Fibroblast of the aortic adventitia (primary cell): Measurements from ENCODE around the gene ZMYM1. TPM values are rescaled to one million over a fixed set of nuclear protein-coding genes. Genes with fewer than 3 reads are reported as not detected.
"Not testable (repeated sequence)": the region's sequence is repeated elsewhere in the genome, so short reads cannot be mapped to it uniquely, and the experiment has no call there.

ENCODE experiments used
- DNase-seq: peaks from one replicate; pipeline ENCODE4 v3.0.0-alpha.2; 2010; ENCODE audit warnings: low read depth
- H3K4me3 ChIP-seq: 2 replicates; pipeline ENCODE4 v1.5.1; 2011; ENCODE audit warnings: low read depth, mild to moderate bottlenecking, control low read depth, low read length, moderate library complexity
- total RNA-seq: library from RNA; depleted of rRNA; stranded (reverse); fragments of >200 nt; gene quantifications from 2 replicates; pipeline ENCODE4 v1.2.3, GENCODE V29; 2012; ENCODE audit warnings: low replicate concordance
- TF ChIP-seq, protein P1 (sequence below): IDR thresholded peaks from 2 replicates; pipeline ENCODE4 v1.5.1; 2011; ENCODE audit warnings: mild to moderate bottlenecking, low read length, control low read depth, inconsistent platforms; ENCODE audit not compliant: insufficient read depth

The ZMYM1 gene
- total RNA-seq, 1 donor: 35.1 TPM

DNA sequence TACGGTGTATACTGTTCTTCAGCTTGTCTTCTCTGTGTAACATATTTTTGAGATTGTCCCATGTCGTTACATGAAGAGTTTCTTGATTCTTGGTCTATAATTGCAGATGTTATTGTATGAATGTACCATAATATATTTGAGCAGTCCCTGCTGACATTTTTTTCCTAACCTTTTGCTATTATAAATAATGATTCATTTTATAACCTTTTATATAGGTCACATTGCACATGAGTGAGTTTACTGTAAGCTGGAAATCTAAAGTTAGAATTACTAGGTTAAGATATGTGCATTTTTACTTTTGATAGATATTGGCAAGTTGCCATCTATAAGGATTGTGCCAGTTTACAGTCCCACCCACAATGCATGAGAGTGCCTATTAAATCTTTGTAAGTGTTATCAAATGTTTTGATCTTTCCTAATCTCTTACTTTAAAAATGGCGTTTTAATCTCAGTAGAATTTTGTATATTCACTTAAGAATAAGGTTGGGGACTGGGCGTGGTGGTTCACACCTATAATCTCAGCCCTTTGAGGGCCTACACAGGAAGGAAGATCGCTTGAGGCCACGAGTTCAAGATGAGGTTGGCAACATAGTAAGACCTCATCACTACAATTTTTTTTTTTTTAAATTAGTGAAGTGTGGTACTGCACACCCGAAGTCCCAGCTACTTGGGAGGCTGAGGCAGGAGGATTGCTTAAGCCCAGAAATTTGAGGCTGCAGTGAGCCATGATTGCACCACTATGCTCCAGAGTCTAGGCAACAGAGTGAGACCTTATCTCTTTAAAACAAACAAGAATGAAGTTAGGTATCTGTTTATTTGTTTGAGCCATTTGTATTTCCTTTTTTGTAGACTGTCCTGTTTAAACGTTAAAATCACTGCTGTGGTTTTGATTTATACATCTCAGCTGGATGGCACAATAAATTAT lies 36.5 kb downstream of the ZMYM1 start:
- DNase-seq: peak; percentile 16
- no peak overlapping the region for H3K4me3 ChIP-seq
- TF ChIP-seq, protein P1, sequence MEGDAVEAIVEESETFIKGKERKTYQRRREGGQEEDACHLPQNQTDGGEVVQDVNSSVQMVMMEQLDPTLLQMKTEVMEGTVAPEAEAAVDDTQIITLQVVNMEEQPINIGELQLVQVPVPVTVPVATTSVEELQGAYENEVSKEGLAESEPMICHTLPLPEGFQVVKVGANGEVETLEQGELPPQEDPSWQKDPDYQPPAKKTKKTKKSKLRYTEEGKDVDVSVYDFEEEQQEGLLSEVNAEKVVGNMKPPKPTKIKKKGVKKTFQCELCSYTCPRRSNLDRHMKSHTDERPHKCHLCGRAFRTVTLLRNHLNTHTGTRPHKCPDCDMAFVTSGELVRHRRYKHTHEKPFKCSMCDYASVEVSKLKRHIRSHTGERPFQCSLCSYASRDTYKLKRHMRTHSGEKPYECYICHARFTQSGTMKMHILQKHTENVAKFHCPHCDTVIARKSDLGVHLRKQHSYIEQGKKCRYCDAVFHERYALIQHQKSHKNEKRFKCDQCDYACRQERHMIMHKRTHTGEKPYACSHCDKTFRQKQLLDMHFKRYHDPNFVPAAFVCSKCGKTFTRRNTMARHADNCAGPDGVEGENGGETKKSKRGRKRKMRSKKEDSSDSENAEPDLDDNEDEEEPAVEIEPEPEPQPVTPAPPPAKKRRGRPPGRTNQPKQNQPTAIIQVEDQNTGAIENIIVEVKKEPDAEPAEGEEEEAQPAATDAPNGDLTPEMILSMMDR: no peak

DNA sequence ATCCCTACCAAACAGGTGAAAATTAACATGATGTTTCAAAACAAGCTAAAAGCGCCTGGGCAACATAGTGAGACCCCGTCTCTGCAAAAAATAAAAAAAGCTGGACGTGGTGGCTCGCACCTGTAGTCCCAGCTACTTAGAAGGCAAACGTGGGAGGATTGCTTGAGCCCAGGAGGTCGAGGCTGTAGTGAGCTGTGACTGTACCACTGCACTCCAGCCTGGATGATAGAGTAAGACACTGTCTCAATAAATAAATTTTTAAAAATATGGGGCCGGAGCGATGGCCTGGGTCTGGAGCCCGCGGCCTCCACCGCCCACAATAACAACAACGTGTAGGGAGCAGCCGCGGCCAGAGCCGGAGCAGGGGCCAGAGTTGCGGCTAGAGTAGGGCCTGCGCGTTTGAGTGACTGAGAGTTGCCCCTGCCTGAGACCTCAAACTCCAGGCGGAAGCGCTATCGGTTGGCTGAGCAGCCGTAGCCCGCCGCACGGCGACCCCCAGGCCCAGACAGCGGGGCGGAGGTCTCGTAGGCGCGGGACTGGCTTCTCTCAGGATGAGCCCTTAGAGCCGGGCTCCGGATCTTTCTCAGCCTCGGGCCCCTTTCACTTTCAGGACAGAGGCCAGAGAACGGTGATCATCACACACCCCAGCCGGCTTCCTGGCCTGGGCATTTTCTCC lies 41.4 kb downstream of the ZMYM1 start:
- TF ChIP-seq, protein P1: no peak

DNA sequence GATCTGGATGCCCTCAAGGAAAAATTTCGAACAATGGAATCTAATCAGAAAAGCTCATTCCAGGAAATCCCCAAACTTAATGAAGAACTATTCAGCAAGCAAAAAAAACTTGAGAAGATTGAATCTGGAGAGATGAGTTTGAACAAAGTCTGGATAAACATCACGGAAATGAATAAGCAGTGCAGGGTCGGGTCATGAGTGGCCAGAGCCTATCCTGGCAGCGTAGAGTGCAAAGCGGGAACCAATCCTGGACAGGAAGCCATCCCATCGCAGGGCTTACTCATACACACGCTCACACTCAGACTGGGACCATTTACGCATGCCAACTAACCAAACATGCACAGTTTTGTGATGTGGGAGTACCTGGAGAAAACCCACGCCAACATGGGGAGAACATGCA lies 43.1 kb downstream of the ZMYM1 start:
- no peak overlapping the region for H3K4me3 ChIP-seq
- no peak for DNase-seq
- TF ChIP-seq, protein P1: no peak

More for the DNA sequence above, 41.4 kb downstream of the ZMYM1 start:
- DNase-seq: peak; percentile 13
- peak overlapping the region; percentile 51 for H3K4me3 ChIP-seq

DNA sequence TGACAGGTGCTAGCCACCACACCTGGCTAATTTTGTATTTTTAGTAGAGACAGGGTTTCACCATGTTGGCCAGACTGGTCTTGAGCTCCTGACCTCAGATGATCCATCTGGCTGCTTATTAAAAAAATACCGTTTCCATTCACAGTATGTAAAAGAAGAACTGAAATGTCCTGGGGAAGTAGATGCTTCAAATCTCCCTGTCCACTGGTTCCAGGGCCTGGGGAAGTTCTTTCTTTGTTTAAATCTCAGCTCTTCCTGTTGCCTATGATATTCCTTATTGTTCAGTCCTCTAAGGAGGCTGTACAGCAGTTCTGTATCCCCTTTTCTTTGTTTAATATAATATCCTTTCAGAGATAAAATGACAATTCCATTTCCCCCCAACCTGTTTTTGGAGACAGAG lies 47.4 kb downstream of the ZMYM1 start:
- DNase-seq: no peak
- TF ChIP-seq, protein P1: no peak

DNA sequence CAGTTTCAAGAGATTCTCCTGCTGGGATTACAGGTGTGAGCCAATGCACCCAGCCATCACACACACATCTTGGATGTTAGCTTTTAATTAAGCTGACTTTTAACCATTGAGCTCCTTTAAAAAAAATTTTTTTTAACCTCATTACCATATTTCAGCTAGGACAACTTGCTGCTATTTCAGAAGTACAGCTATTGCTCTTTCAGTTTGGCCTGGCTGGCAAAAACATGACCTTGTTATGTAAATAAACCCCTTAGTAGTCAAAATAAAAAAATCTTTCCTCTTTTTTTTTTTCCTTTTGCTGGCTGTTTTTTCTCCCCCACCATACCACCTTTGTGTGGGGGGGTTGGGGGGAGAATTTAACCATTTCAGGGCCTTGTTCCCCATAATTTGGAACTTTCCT lies 49.9 kb downstream of the ZMYM1 start:
- H3K4me3 ChIP-seq: no peak overlapping the region
- TF ChIP-seq, protein P1: no peak
- DNase-seq: no peak

More for the DNA sequence above, 47.4 kb downstream of the ZMYM1 start:
- H3K4me3 ChIP-seq: no peak overlapping the region

DNA sequence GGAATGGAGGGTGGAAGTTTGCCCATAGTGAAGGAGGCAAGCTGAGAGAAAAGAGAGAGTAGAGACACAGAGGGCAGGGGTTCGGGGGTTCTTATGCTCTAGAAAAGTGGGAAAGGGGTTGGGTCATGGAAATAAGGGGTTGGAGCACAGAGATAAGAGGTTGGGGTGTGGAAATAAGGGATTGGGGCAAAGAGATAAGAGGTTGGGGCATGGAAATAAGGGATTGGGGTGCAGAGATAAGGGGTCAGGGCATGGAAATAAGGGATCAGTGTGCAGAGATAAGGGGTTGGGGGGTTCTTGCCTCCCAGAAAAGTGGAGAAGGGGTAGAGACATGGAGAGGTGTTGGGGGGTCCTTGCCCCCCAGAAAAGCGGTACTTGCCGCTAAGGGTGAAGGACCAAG lies 57.6 kb downstream of the ZMYM1 start:
- DNase-seq: no peak
- no peak overlapping the region for H3K4me3 ChIP-seq
- TF ChIP-seq, protein P1: no peak

DNA sequence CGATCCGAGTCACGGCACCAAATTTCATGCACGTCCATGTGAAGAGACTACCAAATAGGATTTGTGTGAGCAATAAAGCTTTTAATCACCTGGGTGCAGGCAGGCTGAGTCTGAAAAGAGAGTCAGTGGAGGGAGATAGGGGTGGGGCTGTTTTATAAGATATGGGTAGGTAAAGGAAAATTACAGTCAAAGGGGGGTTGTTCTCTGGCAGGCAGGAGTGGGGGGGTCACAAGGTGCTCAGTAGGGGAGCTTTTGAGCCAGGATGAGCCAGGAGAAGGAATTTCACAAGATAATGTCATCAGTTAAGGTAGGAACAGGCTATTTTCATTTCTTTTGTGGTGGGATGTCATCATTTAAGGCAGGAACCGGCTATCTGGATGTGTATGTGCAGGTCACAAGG lies 58.4 kb downstream of the ZMYM1 start:
- DNase-seq, H3K4me3 ChIP-seq: not testable (repeated sequence)

DNA sequence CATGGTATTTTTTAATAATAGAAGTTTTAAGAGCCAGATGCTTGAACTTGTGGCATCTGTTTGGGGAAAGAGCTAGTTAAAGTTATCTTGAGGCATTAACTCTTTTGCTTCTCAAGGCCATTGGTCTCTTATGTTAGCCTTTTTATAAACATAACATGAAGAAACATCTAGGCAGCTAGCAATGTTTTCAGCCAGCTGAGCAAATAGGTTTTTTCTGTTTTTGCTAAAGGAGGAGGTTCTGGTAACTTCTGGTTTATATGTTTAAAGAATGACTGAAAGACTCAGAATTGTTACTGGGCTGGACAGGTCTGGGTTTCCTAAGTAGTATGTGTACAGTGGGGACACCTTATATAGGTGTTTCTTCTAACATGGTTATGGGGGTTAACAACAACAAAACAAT lies 63.1 kb downstream of the ZMYM1 start:
- not testable (repeated sequence) for DNase-seq, H3K4me3 ChIP-seq

DNA sequence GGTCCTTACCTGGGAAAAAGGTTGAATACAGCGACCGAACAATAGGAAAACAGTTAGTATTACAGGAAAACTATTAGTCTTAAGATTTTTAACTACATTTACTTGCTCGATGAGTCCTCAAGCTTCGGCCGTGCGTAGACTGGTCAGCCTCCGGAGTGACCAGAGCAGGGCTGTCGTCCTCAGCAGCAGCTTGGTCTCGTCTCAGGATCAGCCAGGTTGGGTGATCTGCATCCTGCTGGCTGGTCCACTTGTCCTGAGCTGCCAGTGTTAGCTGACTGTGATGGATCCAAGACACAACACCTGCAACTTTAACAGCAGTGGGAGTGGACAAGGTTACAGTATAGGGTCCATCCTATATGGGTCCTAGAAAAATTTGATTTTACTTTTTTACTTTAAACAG lies 63.5 kb downstream of the ZMYM1 start:
- not testable (repeated sequence) for H3K4me3 ChIP-seq, DNase-seq
